Karpas-422 (cell line): ENCODE results near the gene SLC25A44. TPM values are rescaled to one million over a fixed set of nuclear protein-coding genes. Genes with fewer than 3 reads are reported as not detected.
"Not testable (repeated sequence)": the region's sequence is repeated elsewhere in the genome, so short reads cannot be mapped to it uniquely, and the experiment has no call there.

Experiments
- DNase-seq: peaks from one replicate; pipeline ENCODE4 v3.0.0-alpha.2; 2015
- H2AFZ ChIP-seq: fragments of 200-600 bp; sonication (generic); 2 replicates; pipeline ENCODE4 v1.6.1; 2014; ENCODE audit warnings: antibody characterized with exemption, low read length, mixed read lengths
- H3K27ac ChIP-seq: fragments of 200-600 bp; sonication (generic); 2 replicates; pipeline ENCODE4 v1.5.1; 2014; ENCODE audit warnings: mild to moderate bottlenecking, low read length, moderate library complexity
- H3K27me3 ChIP-seq: fragments of 200-600 bp; sonication (generic); 2 replicates; pipeline ENCODE4 v1.6.1; 2014; ENCODE audit warnings: low read length, mixed read lengths
- H3K36me3 ChIP-seq: fragments of 200-600 bp; sonication (generic); 2 replicates; pipeline ENCODE4 v1.6.1; 2014; ENCODE audit warnings: low read length, mixed read lengths; ENCODE audit not compliant: insufficient read depth
- H3K4me1 ChIP-seq: fragments of 200-600 bp; sonication (generic); 2 replicates; pipeline ENCODE4 v1.6.1; 2014; ENCODE audit warnings: mild to moderate bottlenecking, low read length, mixed read lengths
- H3K4me2 ChIP-seq: fragments of 200-600 bp; sonication (generic); 2 replicates; pipeline ENCODE4 v1.6.1; 2014; ENCODE audit warnings: low read length, low read depth, mild to moderate bottlenecking; ENCODE audit not compliant: poor library complexity, severe bottlenecking
- H3K4me3 ChIP-seq: fragments of 200-600 bp; sonication (generic); 2 replicates; pipeline ENCODE4 v1.5.1; 2014; ENCODE audit warnings: mild to moderate bottlenecking, antibody characterized with exemption, low read length, mixed read lengths
- H3K79me2 ChIP-seq: fragments of 200-600 bp; sonication (generic); 2 replicates; pipeline ENCODE4 v1.6.1; 2014; ENCODE audit warnings: mild to moderate bottlenecking, low read length, mixed read lengths
- H3K9ac ChIP-seq: fragments of 200-600 bp; sonication (generic); 2 replicates; pipeline ENCODE4 v1.6.0; 2014; ENCODE audit warnings: low read length
- H3K9me2 ChIP-seq: fragments of 200-600 bp; sonication (generic), shearing (Covaris generic); replicated peaks from 2 replicates; pipeline ENCODE4 v1.6.0; 2014; ENCODE audit warnings: mild to moderate bottlenecking, low read length, moderate library complexity; ENCODE audit not compliant: insufficient read depth
- H3K9me3 ChIP-seq: fragments of 300-700, 200-600 bp; sonication (generic); 2 replicates; pipeline ENCODE4 v1.6.1; 2014; ENCODE audit warnings: low read length, mixed read lengths
- H4K20me1 ChIP-seq: fragments of 200-600 bp; sonication (generic); 2 replicates; pipeline ENCODE4 v1.6.1; 2014; ENCODE audit warnings: mild to moderate bottlenecking, antibody characterized with exemption, low read length, low read depth; ENCODE audit not compliant: insufficient read depth
- total RNA-seq: library from RNA; depleted of rRNA; stranded (reverse); fragments of >200 nt; shearing (Covaris generic); gene quantifications from 2 replicates; pipeline ENCODE4 v1.2.3, GENCODE V29; 2014; ENCODE audit warnings: low replicate concordance

The SLC25A44 gene
- total RNA-seq, 1 experiment from 2014 or later: 24.0 TPM

DNA sequence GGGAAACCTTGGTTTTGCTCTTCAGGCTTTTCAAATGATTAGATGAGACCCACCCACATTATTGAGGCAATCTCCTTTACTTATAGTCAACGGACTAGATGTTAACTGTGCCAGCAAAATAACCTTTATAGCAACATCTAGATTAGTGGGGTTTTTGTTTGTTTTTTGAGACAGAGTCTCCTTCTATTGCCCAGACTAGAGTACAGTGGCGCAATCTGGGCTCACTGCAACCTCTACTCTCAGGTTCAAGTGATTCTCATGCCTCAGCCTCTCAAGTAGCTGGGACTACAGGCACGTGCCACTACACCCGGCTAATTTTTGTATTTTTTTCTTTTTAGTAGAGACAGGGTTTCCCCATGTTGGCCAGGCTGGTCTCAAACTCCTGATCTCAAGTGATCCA, 3.6 kb upstream of the SLC25A44 start:
- not testable (repeated sequence) for H3K4me2 ChIP-seq, H3K27ac ChIP-seq, H3K36me3 ChIP-seq, H3K27me3 ChIP-seq, H3K9ac ChIP-seq, H3K4me3 ChIP-seq, H4K20me1 ChIP-seq, H2AFZ ChIP-seq, DNase-seq, H3K9me2 ChIP-seq, H3K9me3 ChIP-seq
- peaks cover 14% of the 10 kb centered on the region for H3K4me1 ChIP-seq
- peaks cover 13% of the 10 kb centered on the region for H3K79me2 ChIP-seq

DNA sequence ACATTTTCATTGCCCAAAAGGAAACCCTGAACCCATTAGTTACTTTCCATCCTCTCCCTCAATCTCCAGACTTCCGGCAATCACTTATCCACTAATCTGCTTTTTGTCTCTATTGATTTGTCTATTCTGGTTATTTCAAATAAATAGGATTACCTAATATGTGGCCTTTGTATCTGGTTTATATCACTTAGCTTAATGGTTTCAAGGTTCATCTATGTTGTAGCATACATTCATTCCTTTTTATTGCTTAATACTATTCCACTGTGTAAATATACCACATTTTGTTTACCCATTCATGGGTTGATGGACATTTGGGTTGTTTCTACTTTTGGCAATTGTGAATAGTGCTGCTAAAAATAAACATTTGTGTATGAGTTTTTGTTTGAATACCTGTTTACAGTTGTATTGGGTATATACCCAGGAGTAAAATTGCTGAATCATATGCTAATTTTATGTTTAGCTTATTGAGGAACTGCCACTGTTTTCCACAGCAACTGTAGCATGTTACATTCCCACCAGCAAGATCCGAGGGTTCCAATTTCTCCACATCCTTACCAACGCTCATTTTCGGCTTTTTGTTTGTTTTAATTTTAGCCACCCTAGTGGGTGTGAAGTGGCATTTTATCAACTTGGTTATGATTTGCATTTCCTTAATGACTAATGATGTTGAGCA, 2.5 kb upstream of the SLC25A44 start:
- no peak for DNase-seq
- Histone ChIP-seq H3K9me2 (no peaks in the 10 kb centered on the region), H3K4me3 (no peak overlapping the region), H3K27me3 (no peaks in the 10 kb centered on the region), H3K9me3 (no peaks in the 10 kb centered on the region), H2AFZ (no peak overlapping the region), H3K36me3 (peaks cover 3% of the 10 kb centered on the region; the same call in 1 of the 2 replicates), H3K79me2 (peaks cover 25% of the 10 kb centered on the region), H3K27ac (no peak overlapping the region), H4K20me1 (peaks cover 9% of the 10 kb centered on the region; the same call in 1 of the 2 replicates), H3K4me2 (no peak overlapping the region), H3K4me1 (peaks cover 26% of the 10 kb centered on the region), H3K9ac (no peak overlapping the region)

DNA sequence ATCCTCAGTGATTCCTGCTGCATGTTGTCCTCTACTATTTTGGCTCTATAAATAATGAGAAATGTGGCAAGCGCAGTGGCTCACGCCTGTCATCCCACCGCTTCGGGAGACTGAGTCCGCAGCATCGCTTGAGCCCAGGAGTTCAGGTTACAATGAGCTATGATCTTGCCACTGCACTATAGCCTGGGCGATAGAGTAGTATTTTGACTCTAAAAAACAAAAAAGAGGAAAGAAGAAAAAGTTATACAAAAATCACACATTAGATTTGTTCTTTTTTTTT, 756 bp upstream of the SLC25A44 start:
- Histone ChIP-seq H3K79me2 (peaks cover 40% of the 10 kb centered on the region), H3K4me1 (peaks cover 27% of the 10 kb centered on the region), H3K9me3 (no peaks in the 10 kb centered on the region), H2AFZ (peak overlapping the region; percentile 30; the same call in 1 of the 2 replicates), H3K9ac (peak overlapping the region; percentile 76), H3K27ac (peak overlapping the region; percentile 73), H3K4me3 (peak overlapping the region; percentile 66), H3K27me3 (no peaks in the 10 kb centered on the region), H3K9me2 (no peaks in the 10 kb centered on the region), H3K36me3 (peaks cover 10% of the 10 kb centered on the region; the same call in 1 of the 2 replicates), H4K20me1 (peaks cover 9% of the 10 kb centered on the region; the same call in 1 of the 2 replicates), H3K4me2 (peak overlapping the region; percentile 67)
- DNase-seq: no peak

DNA sequence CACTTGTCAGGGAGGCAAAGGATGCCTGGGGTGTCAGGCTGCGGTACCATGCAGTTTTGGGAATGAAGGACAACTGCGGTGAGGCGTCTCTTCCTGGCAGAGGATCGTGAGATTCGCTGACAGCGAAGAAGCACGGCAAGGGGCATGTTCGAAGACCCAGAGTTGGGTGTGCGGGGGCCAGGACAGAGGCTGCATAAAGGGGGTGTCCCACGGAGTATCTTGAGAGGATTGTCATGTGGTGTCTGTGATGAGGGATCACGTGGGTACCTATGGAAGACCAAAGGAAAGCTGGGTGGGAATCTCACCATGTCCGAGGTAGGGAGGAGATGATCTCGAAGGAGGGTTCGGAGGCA, 372 bp downstream of the SLC25A44 start:
- H3K4me1 ChIP-seq: peaks cover 27% of the 10 kb centered on the region
- no peak for DNase-seq
- no peaks in the 10 kb centered on the region for H3K9me3 ChIP-seq
- peaks cover 8% of the 10 kb centered on the region; the same call in 1 of the 2 replicates for H3K36me3 ChIP-seq
- peak overlapping the region; percentile 89 for H3K9ac ChIP-seq
- H3K27ac ChIP-seq: no peak overlapping the region
- H2AFZ ChIP-seq: no peak overlapping the region
- H3K79me2 ChIP-seq: peaks cover 52% of the 10 kb centered on the region
- peak overlapping the region; percentile 87 for H3K4me2 ChIP-seq
- H3K4me3 ChIP-seq: peak overlapping the region; percentile 93
- H3K9me2 ChIP-seq: no peaks in the 10 kb centered on the region
- no peaks in the 10 kb centered on the region for H3K27me3 ChIP-seq
- peaks cover 9% of the 10 kb centered on the region; the same call in 1 of the 2 replicates for H4K20me1 ChIP-seq

DNA sequence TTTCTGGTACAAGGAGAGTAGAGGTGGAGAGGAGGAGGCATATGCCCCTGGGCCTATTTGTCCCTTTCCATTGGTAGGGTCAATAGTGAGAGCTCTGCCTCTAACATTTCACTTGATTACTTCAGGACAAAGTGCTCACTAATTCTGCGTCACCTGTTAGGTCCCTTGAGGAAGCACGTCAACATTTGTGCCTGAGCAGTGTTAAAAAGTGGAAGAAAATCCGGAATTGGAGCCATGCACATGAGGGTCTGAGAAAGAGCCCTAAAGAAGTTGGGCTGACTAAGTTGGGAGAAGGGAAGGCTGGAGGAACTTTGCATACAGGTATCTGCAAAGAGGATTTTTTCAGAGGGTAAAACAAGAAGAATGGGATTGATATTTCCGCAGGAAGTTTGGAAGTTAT, 1.9 kb downstream of the SLC25A44 start:
- peak overlapping the region; percentile 93; the same call in 1 of the 2 replicates for H3K4me3 ChIP-seq
- no peak overlapping the region for H3K27ac ChIP-seq
- no peaks in the 10 kb centered on the region for H3K9me2 ChIP-seq
- H4K20me1 ChIP-seq: peaks cover 9% of the 10 kb centered on the region; the same call in 1 of the 2 replicates
- peaks cover 67% of the 10 kb centered on the region for H3K79me2 ChIP-seq
- no peaks in the 10 kb centered on the region for H3K9me3 ChIP-seq
- H2AFZ ChIP-seq: no peak overlapping the region
- peak overlapping the region; percentile 87 for H3K4me2 ChIP-seq
- DNase-seq: peak; percentile 55
- H3K27me3 ChIP-seq: no peaks in the 10 kb centered on the region
- peaks cover 27% of the 10 kb centered on the region for H3K4me1 ChIP-seq
- peak overlapping the region; percentile 23 for H3K9ac ChIP-seq
- peaks cover 13% of the 10 kb centered on the region; the same call in 1 of the 2 replicates for H3K36me3 ChIP-seq

DNA sequence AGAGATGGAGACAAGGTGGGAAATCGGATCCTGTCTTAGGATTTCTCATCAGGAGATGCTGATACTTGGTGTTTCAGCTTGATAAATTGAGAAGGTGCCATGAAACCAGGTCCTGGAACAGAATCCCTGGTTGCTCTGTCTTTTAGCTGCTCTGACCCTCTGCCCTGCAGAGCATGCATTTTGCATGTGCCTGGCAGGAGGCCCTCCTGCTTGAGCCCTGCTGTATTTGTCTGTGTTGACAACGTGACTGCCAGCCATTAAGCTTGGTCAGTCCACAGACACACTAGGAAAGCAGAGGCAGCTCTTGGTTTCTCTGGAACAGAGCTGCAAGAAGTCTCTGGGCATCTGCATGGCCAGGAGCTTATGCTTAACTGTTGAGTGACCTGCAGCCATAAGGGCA, 2.5 kb downstream of the SLC25A44 start:
- Histone ChIP-seq H3K79me2 (peaks cover 73% of the 10 kb centered on the region), H3K9me3 (no peaks in the 10 kb centered on the region), H3K9me2 (no peaks in the 10 kb centered on the region), H2AFZ (no peak overlapping the region), H3K27ac (no peak overlapping the region), H3K4me3 (no peak overlapping the region), H3K9ac (no peak overlapping the region), H3K36me3 (peaks cover 17% of the 10 kb centered on the region; the same call in 1 of the 2 replicates), H3K4me2 (peak overlapping the region; percentile 87), H3K27me3 (no peaks in the 10 kb centered on the region), H3K4me1 (peaks cover 31% of the 10 kb centered on the region), H4K20me1 (peaks cover 9% of the 10 kb centered on the region; the same call in 1 of the 2 replicates)
- DNase-seq: no peak

DNA sequence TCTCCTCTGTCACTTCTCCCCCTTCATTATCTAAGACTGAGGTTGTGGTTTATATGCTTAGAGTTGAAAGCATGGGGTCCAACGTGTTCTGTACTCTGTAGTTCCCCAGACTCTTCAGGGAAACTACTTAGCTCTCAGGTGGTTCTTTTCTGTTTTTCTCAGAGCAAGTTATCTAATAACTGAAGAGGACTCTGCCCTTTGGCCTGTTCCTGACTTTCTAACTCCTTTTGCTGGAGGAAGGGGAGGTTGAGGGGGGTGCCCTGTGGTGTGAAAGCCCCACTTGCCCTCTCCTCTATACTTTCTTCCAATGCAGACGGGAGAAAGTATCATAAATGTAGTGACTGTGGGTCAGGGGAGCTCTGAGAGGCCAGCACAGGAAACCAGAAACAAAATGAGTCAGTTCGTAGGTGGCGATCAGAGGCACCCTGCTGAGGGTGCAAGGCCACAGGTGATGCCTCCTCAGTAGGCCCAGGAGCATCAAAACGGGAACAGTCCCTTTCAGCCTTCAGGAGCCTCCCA, 5.0 kb downstream of the SLC25A44 start:
- no peak for DNase-seq
- no peak overlapping the region for H3K4me2 ChIP-seq
- no peak overlapping the region for H2AFZ ChIP-seq
- H3K9ac ChIP-seq: no peak overlapping the region
- H3K27me3 ChIP-seq: no peaks in the 10 kb centered on the region
- peaks cover 93% of the 10 kb centered on the region for H3K79me2 ChIP-seq
- H3K9me3 ChIP-seq: no peaks in the 10 kb centered on the region
- no peak overlapping the region for H3K4me3 ChIP-seq
- peaks cover 24% of the 10 kb centered on the region for H3K4me1 ChIP-seq
- peaks cover 31% of the 10 kb centered on the region; the same call in 1 of the 2 replicates for H3K36me3 ChIP-seq
- H3K27ac ChIP-seq: no peak overlapping the region
- no peaks in the 10 kb centered on the region for H3K9me2 ChIP-seq
- peaks cover 9% of the 10 kb centered on the region; the same call in 1 of the 2 replicates for H4K20me1 ChIP-seq

DNA sequence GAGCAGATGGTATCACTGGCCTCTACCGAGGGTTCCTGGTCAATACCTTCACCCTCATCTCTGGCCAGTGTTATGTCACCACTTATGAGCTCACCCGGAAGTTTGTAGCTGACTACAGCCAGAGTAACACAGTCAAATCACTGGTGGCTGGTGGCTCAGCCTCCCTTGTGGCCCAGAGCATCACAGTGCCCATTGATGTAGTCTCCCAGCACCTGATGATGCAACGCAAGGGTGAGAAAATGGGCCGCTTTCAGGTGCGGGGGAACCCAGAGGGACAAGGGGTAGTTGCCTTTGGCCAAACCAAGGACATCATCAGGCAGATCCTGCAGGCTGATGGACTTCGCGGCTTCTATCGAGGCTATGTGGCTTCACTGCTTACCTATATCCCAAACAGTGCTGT, 6.1 kb downstream of the SLC25A44 start:
- Histone ChIP-seq H3K79me2 (peaks cover 89% of the 10 kb centered on the region), H3K4me1 (peaks cover 19% of the 10 kb centered on the region), H3K4me2 (no peak overlapping the region), H3K27ac (no peak overlapping the region), H4K20me1 (no peaks in the 10 kb centered on the region), H3K27me3 (no peaks in the 10 kb centered on the region), H2AFZ (no peak overlapping the region), H3K9me2 (no peaks in the 10 kb centered on the region), H3K36me3 (peaks cover 31% of the 10 kb centered on the region; the same call in 1 of the 2 replicates), H3K4me3 (no peak overlapping the region), H3K9ac (no peak overlapping the region), H3K9me3 (no peaks in the 10 kb centered on the region)
- DNase-seq: no peak
